Measurements from ENCODE around the gene CYP2D6. TPM values are rescaled to one million over a fixed set of nuclear protein-coding genes. Genes with fewer than 3 reads are reported as not detected.
A peak's percentile ranks its signal among the peaks of the same experiment; 100 is the strongest.

The CYP2D6 gene
- total and polyA plus RNA-seq, 4 experiments from 2014 or later, result 0.23 to 10.7 (median 8.8) TPM; not detected in 1

- no peaks in the 10 kb centered on the region for H3K27me3 ChIP-seq (ENCODE audit: insufficient read depth, low read length)
- H3K36me3 ChIP-seq (ENCODE audit: insufficient read depth, low read length), result peaks cover 17% of the 10 kb centered on the region
- no peaks in the 10 kb centered on the region for H3K9me3 ChIP-seq (ENCODE audit: control insufficient read depth in 1 of 2, low read length in 2 of 2)
- H3K4me3 Mint-ChIP-seq, result peak overlapping the region in 2 of 8 donors; percentile 1 to 35
- H3K4me1 ChIP-seq (ENCODE audit: insufficient read depth, low read length), result peaks cover 43% of the 10 kb centered on the region
- intact Hi-C loops (cut with micrococcal nuclease), result no loop called here
- ChIA-PET POLR2A (ENCODE audit: partially characterized antibody) (interaction anchor here (0.6 to 1.5 kb wide), 4 partner anchors 16 to 168 kb away, joined by 3 to 4 read pairs (median 3); no protein-coding TSS in a partner anchor), CTCF (ENCODE audit: partially characterized antibody) (interaction anchor here (1.0 to 7.4 kb wide), 8 partner anchors 13 to 271 kb away, joined by 3 to 38 read pairs (median 4); no protein-coding TSS in a partner anchor)
- no peak for DNase-seq
- H3K27ac Mint-ChIP-seq, result peak overlapping the region in 6 of 7 donors; percentile 48 to 78 (median 72)
- H3K9me3 Mint-ChIP-seq, result no peaks in the 10 kb centered on the region
- H3K4me1 Mint-ChIP-seq, result peaks cover 46 to 76% (median 57%) of the 10 kb centered on the region in 4 donors
- H3K27me3 Mint-ChIP-seq, result no peaks in the 10 kb centered on the region
- H3K27ac ChIP-seq (ENCODE audit: low read depth, low read length), result peak overlapping the region; percentile 12
- no peak overlapping the region for H3K4me3 ChIP-seq (ENCODE audit: low read length in 2 of 2)
- H3K36me3 Mint-ChIP-seq, result peaks cover 24 to 53% of the 10 kb centered on the region in 2 donors
Observed at GRCh38 chr22:42173183-42173926, 42.7 kb upstream of the CYP2D6 start.

- no peaks in the 10 kb centered on the region for H3K9me3 Mint-ChIP-seq
- H3K9me3 ChIP-seq (ENCODE audit: control insufficient read depth in 1 of 2, low read length in 2 of 2), result no peaks in the 10 kb centered on the region
- peaks cover 41 to 70% (median 52%) of the 10 kb centered on the region in 4 donors for H3K4me1 Mint-ChIP-seq
- peak overlapping the region in 3 of 7 donors; percentile 14 to 79 (median 63) for H3K27ac Mint-ChIP-seq
- ChIA-PET POLR2A (ENCODE audit: partially characterized antibody) (interaction anchor here (0.6 to 1.5 kb wide), 3 partner anchors 16 to 169 kb away, joined by 3 to 4 read pairs (median 3); no protein-coding TSS in a partner anchor), CTCF (ENCODE audit: partially characterized antibody) (interaction anchor here (0.6 to 7.4 kb wide), 10 partner anchors 8 to 483 kb away, joined by 3 to 38 read pairs (median 4); partner anchors contain the start of gene NFAM1)
- H3K4me3 ChIP-seq (ENCODE audit: low read length in 2 of 2), result no peak overlapping the region
- H3K36me3 Mint-ChIP-seq, result peaks cover 19 to 49% of the 10 kb centered on the region in 2 donors
- H3K36me3 ChIP-seq (ENCODE audit: insufficient read depth, low read length), result peaks cover 17% of the 10 kb centered on the region
- H3K27me3 ChIP-seq (ENCODE audit: insufficient read depth, low read length), result no peaks in the 10 kb centered on the region
- intact Hi-C loops (cut with micrococcal nuclease), result no loop called here
- peaks cover 38% of the 10 kb centered on the region for H3K4me1 ChIP-seq (ENCODE audit: insufficient read depth, low read length)
- peak overlapping the region in 2 of 8 donors; percentile 22 to 27 for H3K4me3 Mint-ChIP-seq
- no peaks in the 10 kb centered on the region for H3K27me3 Mint-ChIP-seq
- DNase-seq, result no peak
- H3K27ac ChIP-seq (ENCODE audit: low read depth, low read length), result no peak overlapping the region
Observed at GRCh38 chr22:42172773-42173172, 42.2 kb upstream of the CYP2D6 start.

- no peak for DNase-seq
- Histone ChIP-seq H3K36me3 (ENCODE audit: insufficient read depth, low read length) (peaks cover 17% of the 10 kb centered on the region), H3K9me3 (ENCODE audit: control insufficient read depth in 1 of 2, low read length in 2 of 2) (no peaks in the 10 kb centered on the region), H3K27ac (ENCODE audit: low read depth, low read length) (no peak overlapping the region), H3K4me1 (ENCODE audit: insufficient read depth, low read length) (peaks cover 31% of the 10 kb centered on the region), H3K27me3 (ENCODE audit: insufficient read depth, low read length) (no peaks in the 10 kb centered on the region), H3K4me3 (ENCODE audit: low read length in 2 of 2) (no peak overlapping the region)
- Mint-ChIP-seq H3K4me1 (peaks cover 34 to 65% (median 46%) of the 10 kb centered on the region in 4 donors), H3K4me3 (peak overlapping the region in 1 of 8 donors; percentile 27), H3K27ac (peak overlapping the region in 6 of 7 donors; percentile 20 to 84 (median 60)), H3K36me3 (peaks cover 14 to 47% of the 10 kb centered on the region in 2 donors), H3K27me3 (no peaks in the 10 kb centered on the region), H3K9me3 (no peaks in the 10 kb centered on the region)
- intact Hi-C loops (cut with micrococcal nuclease), result no loop called here
- ChIA-PET CTCF (ENCODE audit: partially characterized antibody) (interaction anchor here (0.6 to 7.4 kb wide), 11 partner anchors 9 to 483 kb away, joined by 3 to 38 read pairs (median 4); partner anchors contain the start of gene NFAM1), POLR2A (ENCODE audit: partially characterized antibody) (interaction anchor here (1.0 to 1.5 kb wide), 2 partner anchors 17 to 81 kb away, joined by 3 to 4 read pairs; no protein-coding TSS in a partner anchor)
Observed at GRCh38 chr22:42171946-42172719, 41.5 kb upstream of the CYP2D6 start.

- Mint-ChIP-seq H3K4me3 (peak overlapping the region in 2 of 8 donors; percentile 23 to 45), H3K9me3 (no peaks in the 10 kb centered on the region), H3K4me1 (peaks cover 31 to 61% (median 41%) of the 10 kb centered on the region in 4 donors), H3K27ac (peak overlapping the region in 6 of 7 donors; percentile 25 to 85 (median 52)), H3K27me3 (no peaks in the 10 kb centered on the region), H3K36me3 (peaks cover 17 to 49% of the 10 kb centered on the region in 2 donors)
- ChIA-PET POLR2A (ENCODE audit: partially characterized antibody) (no interaction called here), CTCF (ENCODE audit: partially characterized antibody) (interaction anchor here (1.0 to 7.4 kb wide), 6 partner anchors 10 to 273 kb away, joined by 3 to 38 read pairs (median 4); partner anchors contain the start of gene NFAM1)
- intact Hi-C loops (cut with micrococcal nuclease), result no loop called here
- H3K4me1 ChIP-seq (ENCODE audit: insufficient read depth, low read length), result peaks cover 29% of the 10 kb centered on the region
- H3K27ac ChIP-seq (ENCODE audit: low read depth, low read length), result no peak overlapping the region
- no peaks in the 10 kb centered on the region for H3K9me3 ChIP-seq (ENCODE audit: control insufficient read depth in 1 of 2, low read length in 2 of 2)
- H3K36me3 ChIP-seq (ENCODE audit: insufficient read depth, low read length), result peaks cover 17% of the 10 kb centered on the region
- H3K27me3 ChIP-seq (ENCODE audit: insufficient read depth, low read length), result no peaks in the 10 kb centered on the region
- H3K4me3 ChIP-seq (ENCODE audit: low read length in 2 of 2), result no peak overlapping the region
- DNase-seq, result no peak
Observed at GRCh38 chr22:42171417-42171816, 40.8 kb upstream of the CYP2D6 start.

- Mint-ChIP-seq H3K4me3 (no peak overlapping the region), H3K27me3 (no peaks in the 10 kb centered on the region), H3K27ac (peak overlapping the region in 5 of 7 donors; percentile 2 to 84 (median 66)), H3K4me1 (peaks cover 26 to 57% (median 36%) of the 10 kb centered on the region in 4 donors), H3K9me3 (no peaks in the 10 kb centered on the region), H3K36me3 (peaks cover 13 to 46% of the 10 kb centered on the region in 2 donors)
- ChIA-PET POLR2A (ENCODE audit: partially characterized antibody) (no interaction called here), CTCF (ENCODE audit: partially characterized antibody) (interaction anchor here (0.7 to 7.4 kb wide), 4 partner anchors 114 to 273 kb away, joined by 3 to 38 read pairs (median 8); no protein-coding TSS in a partner anchor)
- intact Hi-C loops (cut with micrococcal nuclease), result no loop called here
- Histone ChIP-seq H3K27me3 (ENCODE audit: insufficient read depth, low read length) (no peaks in the 10 kb centered on the region), H3K27ac (ENCODE audit: low read depth, low read length) (no peak overlapping the region), H3K36me3 (ENCODE audit: insufficient read depth, low read length) (peaks cover 14% of the 10 kb centered on the region), H3K4me1 (ENCODE audit: insufficient read depth, low read length) (peaks cover 24% of the 10 kb centered on the region), H3K9me3 (ENCODE audit: control insufficient read depth in 1 of 2, low read length in 2 of 2) (no peaks in the 10 kb centered on the region), H3K4me3 (ENCODE audit: low read length in 2 of 2) (no peak overlapping the region)
- DNase-seq, result no peak
Observed at GRCh38 chr22:42170946-42171345, 40.3 kb upstream of the CYP2D6 start.

- H3K4me3 Mint-ChIP-seq, result no peak overlapping the region
- Histone ChIP-seq H3K36me3 (ENCODE audit: insufficient read depth, low read length) (peaks cover 19% of the 10 kb centered on the region), H3K9me3 (ENCODE audit: control insufficient read depth in 1 of 2, low read length in 2 of 2) (no peaks in the 10 kb centered on the region), H3K4me1 (ENCODE audit: insufficient read depth, low read length) (peaks cover 18% of the 10 kb centered on the region), H3K4me3 (ENCODE audit: low read length in 2 of 2) (no peak overlapping the region), H3K27ac (ENCODE audit: low read depth, low read length) (no peak overlapping the region), H3K27me3 (ENCODE audit: insufficient read depth, low read length) (no peaks in the 10 kb centered on the region)
- peak; percentile 66 to 80 (median 77) for DNase-seq
- POLR2A ChIA-PET (ENCODE audit: partially characterized antibody), result interaction anchor here (1.1 kb wide), 1 partner anchor 33 kb away, joined by 3 read pairs; no protein-coding TSS in a partner anchor
- peak overlapping the region; percentile 35 to 92 (median 70) for H3K27ac Mint-ChIP-seq
- intact Hi-C loops (cut with micrococcal nuclease), result loop anchor here (1.0 kb wide), 3 partner anchors 145 to 304 kb away; no protein-coding TSS in a partner anchor
- H3K9me3 Mint-ChIP-seq, result no peaks in the 10 kb centered on the region
- H3K27me3 Mint-ChIP-seq, result no peaks in the 10 kb centered on the region
- CTCF ChIA-PET (ENCODE audit: partially characterized antibody), result interaction anchor here (0.9 to 7.4 kb wide), 9 partner anchors 15 to 275 kb away, joined by 3 to 38 read pairs (median 3); partner anchors contain the start of gene NDUFA6
- peaks cover 25 to 46% (median 32%) of the 10 kb centered on the region in 4 donors for H3K4me1 Mint-ChIP-seq
- H3K36me3 Mint-ChIP-seq, result peaks cover 18 to 54% of the 10 kb centered on the region in 2 donors
Observed at GRCh38 chr22:42169055-42169469, 38.5 kb upstream of the CYP2D6 start.
